TTC549 (cell line): Measurements from ENCODE around the gene SZT2.
"Not testable (repeated sequence)": the region's sequence is repeated elsewhere in the genome, so short reads cannot be mapped to it uniquely, and the experiment has no call there.

ENCODE experiments used
- FAIRE-seq: peaks from 2 replicates; lab custom pipeline; 2012; peaks lifted over from hg19 to GRCh38; lab: Jason Lieb, UNC

Gene SZT2

DNA sequence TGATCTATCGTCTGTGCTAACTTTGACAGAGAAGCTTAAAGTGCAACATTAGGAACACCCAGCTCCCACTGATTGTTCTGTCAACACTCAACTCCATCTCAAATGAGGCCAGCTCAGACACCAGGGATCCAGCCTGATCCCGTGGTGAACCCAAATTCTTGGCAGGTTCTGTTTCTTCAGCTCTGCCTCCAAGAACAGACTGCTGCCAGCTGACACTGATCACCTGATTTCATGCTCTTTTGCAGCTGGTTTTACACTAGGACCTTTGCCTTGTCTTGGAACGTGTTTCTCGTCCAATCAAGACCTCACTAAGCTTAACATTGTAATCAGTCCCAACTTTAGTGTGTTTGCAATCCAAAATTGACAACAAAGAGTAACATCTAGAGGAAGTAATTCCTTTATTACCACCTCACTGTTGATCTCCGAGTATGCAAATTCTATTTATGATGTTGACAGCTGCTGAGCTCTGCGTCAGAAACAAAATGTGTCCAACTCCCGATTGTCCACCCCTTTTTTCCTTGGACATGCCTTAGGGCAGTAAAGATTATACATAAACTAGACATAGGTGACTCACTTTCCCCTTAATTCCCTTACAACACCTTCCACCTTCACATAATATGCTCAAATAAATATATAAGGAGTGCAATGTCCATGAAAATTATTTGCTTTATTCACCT, 65.7 kb downstream of the SZT2 start:
- FAIRE-seq = no peak

DNA sequence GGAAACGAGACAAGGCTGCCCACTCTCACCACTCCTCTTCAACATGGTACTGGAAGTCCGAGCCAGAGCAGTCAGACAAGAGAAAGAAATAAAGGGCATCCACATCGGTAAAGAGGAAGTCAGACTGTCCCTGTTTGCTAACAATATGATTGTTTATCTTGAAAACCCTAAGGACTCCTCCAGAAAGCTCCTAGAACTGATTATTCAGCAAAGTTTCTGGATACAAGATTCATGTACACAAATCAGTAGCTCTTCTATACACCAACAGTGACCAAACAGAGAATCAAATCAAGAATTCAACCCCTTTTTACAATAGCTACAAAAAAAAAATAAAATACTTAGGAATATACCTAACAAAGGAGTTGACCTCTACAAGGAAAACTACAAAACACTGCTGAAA, 68.7 kb downstream of the SZT2 start:
- not testable (repeated sequence) for FAIRE-seq

DNA sequence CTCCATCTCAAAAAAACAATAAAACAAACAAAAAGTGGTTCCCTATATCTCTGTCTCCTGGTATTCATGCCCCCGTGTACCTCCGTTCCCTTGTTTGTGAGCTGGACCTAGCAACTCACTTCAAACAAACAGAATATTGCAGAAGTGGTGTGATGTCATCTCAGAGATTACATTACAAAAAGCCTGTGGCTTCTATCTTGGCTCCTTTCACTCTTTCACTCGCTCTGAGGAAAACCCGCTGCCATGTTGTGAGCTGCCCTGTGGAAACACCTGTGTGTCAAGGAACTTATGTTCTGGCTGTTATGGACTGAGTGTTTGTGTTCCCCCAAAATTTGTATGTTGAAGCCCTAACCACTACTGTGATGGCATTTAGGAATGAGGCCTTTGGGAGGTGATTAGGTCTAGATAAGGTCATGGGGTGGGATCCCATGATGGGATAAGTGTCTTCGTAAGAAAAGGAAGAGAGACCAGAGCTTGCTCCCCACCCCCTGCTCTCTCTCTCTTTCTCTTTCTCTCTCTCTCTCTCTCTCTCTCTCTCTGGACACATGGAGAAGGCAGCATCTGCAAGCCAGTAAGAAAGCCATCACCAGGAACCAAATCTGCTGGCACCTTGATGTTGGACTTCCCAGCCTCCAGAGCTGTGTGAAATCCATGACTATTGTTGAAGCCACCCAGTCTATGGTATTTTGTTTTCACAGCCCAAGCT, 71.4 kb downstream of the SZT2 start:
- FAIRE-seq = no peak

DNA sequence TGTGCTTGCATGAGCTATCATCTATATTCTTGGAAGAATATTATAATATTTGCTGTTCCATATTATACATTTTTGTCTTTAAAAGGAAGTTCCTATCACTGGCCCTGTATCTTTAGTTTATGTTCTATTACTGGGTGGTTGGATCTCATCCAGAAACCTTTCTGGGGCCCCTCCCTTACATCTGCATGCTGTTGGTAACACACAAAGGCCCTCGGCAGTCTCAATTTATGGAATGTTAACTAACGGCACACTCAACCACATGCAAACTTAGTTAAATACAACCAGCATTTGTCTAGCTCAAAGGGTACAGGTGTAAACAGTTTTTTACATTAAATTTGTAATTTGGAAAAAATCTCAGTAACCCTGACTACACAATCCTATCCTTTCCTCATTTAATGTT, 73.8 kb downstream of the SZT2 start:
- no peak for FAIRE-seq

DNA sequence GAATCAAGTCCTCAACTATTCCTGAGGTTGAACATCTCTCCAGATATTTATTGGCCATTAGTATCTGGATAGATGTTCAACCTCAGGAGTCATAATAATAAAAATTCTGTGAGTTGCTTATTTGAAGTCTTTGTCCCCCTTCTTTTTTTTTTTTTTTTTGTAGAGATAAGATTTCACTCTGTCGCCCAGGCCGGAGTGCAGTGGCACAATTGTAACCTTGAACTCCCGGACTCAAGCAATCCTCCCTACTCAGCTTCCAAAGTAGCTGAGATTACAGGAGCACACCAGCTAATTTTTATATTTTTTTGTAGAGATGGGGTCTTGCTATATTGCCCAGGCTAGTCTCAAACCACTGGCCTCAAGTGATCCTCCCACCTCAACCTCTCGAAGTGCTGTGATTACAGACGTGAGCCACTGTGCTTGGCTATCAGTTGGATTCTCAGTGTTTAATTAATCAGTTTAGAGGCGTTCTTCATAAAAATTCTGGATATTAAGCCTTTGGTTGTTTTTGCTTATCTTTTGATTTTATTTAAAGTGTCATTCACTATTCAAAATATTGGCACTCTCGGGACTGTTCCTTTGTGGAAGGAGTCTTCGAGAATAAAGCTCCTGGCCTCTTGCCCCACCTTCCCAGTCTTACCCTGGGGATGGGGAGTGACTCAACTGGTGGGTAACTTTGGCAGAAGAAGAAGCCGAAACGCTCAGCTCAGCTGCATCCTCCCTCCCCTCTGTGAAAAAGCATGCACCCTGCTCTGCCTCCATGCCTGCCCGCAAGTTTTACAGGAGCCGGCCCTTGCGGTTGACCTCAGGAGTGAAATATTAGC, 75.2 kb downstream of the SZT2 start:
- no peak for FAIRE-seq

DNA sequence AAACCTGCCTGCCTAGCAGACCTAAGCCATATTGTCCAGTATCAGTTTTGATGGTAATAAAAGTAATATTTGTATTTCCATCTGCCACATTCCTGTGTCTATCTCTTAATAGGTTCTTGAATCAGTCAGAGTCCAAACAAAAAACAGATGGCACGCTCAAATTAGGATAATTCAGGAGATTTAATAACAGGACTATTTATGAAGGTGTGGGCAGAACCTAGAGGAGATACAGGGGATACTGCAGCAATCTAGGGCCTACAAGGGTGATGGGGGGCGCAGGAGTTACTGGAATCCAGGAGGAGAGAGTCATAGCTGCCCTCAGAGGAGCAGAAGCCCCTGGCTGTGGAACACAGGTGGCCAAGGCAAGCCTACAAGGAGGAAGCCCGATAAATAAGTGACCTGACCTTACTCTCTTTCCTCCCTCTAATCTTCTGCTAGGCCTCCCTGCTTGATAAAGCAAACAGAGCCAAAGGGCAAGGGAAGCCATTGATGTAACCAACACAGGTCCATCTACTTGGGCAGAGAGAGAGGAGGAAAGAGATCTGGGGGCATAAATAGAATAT, 75.9 kb downstream of the SZT2 start:
- FAIRE-seq = no peak

DNA sequence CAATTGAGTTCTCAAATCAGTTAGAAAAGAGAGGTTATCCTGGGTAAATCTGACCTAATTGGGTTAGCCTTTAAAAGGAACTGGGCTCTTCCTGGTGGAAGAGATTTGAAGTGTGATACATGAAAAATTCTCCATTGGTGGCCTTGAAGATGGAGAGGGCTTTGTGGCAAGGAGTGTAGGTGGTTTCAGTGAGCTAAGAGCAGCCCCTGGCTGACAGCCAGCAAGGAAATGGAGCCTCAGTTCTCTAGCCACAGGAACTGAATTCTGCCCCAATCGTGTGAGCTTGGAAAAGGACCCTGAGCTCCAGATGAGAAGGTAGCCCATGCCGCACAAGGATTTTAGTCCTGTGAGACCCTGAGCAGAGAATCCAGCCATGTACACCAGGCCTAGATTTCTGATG, 76.7 kb downstream of the SZT2 start:
- FAIRE-seq = no peak

DNA sequence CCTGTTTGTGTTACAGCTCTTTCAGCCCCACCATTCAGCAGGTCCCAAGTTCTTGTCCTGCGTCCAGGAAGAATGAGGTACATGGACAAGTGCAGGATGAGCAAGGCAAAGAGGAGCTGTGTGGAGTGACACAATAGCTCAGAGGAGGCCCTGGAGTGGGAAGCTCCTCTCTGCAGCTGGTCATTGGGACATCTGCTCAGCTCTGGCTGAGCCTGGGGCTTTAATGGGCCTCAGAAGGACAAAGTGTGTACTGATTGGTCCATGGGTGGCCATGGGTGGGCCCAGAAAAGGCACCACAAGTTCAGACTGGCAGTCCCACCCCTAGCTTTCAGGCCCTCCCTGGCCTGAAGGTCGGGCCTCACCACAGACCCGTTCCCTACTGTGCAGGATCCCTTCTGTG, 78.7 kb downstream of the SZT2 start:
- FAIRE-seq = no peak

DNA sequence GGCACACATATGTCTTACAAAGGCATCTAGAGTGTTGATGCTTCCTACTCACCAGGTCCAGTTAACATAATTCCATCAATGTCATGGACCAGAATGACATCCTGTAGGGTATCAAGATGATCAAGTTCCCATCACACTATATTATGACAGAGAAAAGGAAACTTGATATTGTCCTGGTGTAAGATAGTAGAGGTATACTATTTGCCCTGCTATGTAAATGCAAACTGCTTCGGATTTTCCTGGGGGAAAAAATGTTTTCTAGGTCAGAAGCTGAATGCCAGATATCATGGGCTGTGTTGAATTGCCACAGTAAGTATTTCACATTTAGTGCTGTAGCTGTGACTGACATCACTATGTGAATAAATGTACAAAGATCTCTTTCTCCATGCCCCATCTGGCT, 80.2 kb downstream of the SZT2 start:
- no peak for FAIRE-seq

DNA sequence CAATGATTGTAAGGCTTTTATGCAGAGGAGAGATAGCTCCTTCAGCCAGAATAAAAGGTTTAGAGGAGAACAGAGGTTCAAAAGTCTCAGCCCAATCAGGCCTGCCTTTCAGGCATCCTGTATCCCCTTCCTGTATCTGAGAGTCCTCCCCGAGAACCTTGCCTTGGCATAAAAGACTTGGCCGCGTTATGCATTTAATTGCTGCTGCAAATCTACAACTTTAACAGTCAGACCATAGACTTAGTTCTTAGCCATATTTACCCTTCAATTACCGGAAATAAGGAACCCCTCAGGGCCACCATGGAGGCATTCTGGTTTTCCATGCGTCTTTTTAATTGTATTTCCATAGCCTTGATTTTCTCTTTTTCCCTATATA, 82.4 kb downstream of the SZT2 start:
- no peak for FAIRE-seq

DNA sequence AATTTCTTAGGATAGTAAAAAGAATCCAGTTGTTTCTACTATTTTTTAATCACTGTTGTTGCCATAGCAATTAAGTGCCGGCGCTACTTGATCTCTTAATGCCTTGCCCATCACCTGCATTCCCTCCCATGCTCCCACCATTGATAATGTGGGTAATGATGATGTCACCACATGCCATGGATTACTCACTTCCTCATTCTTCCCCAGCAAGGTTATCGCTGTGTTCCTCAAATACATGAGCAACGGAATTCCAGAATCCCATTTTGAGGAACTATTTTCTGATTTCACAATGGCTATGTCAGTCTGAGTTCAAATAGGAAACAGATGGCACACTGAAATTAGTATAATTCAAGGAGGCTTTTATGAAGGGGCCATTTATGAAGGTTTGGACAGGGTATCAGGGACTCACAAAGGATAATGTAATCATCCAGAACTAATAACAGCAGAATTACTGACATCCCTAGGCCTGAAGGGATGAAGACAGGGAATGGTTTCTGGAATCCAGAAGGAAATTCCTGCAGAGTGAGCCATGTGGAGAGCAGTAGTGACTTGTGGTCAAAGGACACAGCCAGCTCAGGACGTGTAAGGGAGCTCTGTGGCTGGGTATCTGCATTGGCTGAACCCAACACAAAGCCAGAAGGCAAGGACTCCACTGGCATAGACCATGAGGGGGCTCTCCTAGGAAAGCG, 82.9 kb downstream of the SZT2 start:
- FAIRE-seq = not testable (repeated sequence)

DNA sequence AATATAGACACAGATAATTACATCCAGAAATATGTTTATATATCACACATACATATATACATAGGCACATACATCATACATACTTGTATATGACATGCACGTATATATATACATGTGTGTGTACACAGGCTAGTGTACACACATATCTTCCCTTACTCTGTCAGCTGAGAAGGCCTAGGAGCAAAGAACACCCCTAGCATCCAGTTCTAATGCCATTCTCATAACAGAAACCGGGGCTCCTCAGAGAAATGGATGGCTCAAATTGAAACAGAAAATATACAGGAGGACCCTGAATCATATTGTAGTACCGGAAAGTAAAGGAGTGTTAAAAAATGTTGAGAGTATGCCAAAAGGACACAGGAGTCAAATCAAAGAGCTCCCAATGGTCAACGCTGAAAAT, 83.8 kb downstream of the SZT2 start:
- no peak for FAIRE-seq

DNA sequence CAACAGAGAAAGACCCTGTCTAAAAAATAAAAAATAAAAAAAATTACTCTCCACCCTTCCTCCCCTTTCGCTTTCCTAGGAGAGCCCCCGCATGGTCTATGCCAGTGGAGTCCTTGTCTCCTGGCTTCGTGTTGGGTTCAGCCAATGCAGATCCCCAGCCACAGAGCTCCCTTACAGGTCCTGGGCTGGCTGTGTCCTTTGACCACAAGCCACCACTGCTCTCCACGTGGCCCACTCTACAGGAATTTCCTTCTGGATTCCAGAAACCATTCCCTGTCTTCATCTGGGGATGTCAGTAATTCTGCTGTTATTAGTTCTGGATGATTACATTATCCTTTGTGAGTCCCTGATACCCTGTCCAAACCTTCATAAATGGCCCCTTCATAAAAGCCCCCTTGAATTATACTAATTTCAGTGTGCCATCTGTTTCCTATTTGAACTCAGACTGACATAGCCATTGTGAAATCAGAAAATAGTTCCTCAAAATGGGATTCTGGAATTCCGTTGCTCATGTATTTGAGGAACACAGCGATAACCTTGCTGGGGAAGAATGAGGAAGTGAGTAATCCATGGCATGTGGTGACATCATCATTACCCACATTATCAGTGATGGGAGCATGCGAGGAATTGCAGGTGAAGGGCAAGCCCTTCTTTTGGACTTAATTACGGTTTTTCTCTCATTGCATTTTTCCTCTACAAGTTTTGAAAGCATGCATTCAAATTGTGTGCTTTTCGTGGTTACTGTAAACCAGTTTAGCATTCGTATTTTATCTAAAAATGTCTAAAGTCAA, 86.1 kb downstream of the SZT2 start:
- FAIRE-seq = not testable (repeated sequence)

DNA sequence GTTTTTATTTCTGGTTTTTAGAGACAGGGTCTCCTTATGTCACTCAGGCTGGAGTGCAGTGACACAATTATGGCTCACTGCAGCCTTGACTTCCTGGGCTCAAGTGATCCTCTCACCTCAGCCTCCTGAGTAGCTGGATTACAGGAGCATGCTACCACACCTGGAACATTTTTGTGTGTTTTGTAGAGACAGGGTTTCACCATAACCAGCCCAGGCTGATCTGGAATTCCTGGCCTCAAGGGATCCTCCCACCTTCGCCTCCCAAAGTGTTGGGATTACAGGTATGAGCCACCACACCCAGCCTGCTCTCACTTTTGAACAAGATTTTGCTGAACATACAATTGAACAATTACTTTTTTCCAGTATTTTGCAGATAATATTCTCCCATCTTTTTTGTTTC, 88.0 kb downstream of the SZT2 start:
- FAIRE-seq = no peak

DNA sequence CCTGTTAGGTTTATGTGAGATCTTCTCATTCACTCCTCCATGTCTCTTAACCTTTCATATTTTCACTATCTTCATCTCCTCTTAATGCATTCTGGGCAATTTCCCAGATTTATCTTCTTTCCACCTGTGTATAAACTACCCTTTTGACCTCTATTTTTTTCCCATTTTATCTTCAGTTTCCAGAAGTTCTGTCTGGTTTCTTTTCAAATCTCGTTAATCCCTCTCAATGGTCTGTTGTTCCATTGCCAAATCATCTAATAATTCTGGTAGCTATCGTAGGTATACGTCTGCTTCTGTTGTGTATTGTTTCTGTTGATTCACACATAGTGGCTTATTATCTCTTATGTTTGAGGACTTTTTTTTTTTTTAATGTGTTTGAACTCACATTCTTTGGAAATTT, 89.7 kb downstream of the SZT2 start:
- FAIRE-seq = no peak

DNA sequence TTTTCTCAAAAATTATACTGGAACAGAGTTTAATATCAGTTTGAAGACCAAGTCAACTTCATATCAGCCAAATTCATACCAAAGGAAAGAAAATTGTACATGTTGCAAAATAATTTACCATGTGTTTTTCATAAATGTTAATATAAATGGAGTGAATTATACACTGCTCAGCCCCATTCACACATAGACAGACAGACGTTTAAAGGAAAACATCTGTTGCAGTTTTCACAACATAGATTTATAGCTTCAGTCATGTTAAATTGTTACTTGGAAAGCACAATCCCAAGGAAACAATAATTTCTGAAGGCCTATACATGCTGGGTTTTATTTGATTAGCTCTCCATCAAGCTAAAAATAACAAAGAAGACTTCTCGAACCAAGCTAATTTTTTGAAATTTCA, 91.8 kb downstream of the SZT2 start:
- FAIRE-seq = no peak

DNA sequence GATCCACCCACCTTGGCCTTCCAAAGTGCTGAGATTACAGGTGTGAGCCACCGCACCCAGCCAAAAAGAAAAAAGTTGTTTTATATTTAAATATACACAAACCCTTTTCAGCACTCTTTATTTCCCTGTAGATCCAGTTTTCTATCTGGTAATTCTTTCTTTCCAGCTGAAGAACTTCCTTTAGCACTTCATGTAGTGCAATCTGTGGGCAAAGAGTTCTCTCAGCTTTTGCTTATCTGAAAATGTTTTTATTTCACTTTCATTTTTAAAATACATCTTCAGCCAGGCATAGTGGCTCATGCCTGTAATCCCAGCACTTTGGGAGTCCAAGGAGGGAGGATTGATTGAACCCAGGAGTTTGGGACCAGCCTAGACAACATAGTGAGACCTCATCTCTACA, 92.5 kb downstream of the SZT2 start:
- FAIRE-seq = no peak

DNA sequence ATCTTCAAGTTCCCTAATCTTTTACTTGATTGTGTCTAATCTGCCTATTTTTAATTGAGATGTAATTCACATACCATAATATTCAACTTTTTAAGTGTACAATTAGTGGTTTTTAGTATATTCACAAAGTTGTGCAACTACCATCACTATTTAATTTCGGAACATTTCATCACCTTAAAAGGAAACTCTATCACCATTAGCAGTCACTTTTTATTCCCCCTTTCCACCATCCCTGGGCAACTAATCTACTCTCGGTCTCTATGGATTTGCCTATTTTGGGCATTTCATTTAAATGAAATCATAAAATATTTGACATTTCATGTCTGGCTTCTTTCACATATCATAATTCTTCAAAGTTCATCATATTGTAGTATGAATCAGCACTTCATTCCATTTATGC, 94.7 kb downstream of the SZT2 start:
- FAIRE-seq = no peak

DNA sequence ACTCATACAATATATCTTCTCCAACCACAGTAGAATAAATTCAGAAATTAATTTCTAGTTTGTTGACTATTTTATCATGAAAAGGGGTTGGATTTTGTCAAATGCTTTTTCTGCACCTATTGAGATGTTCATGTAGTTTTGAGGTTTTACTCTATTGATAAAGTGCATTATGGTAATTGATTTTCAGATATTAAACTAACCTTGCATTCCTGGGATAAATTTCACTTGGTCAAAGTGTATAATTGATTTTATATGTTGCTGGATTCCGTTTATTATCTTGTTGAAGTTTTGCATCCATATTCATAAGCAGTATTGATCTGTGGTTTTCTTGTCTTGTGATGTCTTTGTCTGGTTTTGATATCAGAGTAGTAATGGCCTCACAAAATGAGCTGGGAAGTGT, 98.5 kb downstream of the SZT2 start:
- no peak for FAIRE-seq

DNA sequence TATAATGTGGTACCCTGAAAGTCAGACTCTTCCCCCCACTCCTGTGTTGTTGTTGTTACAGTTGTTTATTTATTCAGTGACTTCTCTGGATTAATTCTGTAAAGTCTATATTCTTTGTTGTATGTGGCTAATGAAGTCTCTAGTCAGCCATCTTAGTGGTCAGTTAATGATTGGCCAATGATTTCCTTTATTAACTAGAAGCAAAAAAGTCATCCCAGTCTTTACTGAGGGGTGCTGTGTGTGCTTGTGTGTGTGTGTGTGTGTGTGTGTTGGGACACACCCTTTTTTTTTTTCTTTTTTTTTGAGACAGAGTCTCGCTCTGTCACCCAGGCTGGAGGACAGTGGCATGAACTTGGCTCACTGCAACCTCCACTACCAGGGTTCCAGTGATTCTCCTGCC, 101.4 kb downstream of the SZT2 start:
- FAIRE-seq = no peak

DNA sequence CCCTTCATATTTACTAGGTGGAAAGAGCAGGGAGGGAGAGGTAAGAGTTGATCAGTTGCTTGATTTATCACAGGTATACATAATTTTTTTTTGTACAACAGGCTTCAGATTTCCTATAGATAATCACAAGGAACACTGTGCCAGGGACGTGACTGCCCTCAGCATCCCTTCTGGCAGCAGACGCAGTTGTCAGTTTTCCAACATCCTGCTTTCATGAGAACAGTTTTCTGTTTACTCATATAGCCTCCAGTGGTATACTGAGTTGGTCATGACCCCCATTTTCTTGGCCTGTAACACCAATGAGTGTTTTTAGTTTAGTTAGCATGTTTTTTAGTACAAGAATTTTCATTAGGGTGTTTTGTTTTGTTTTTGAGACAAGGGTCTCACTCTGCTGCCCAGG, 103.1 kb downstream of the SZT2 start:
- FAIRE-seq = no peak
